ENCODE data around the gene GAB4. TPM values are rescaled to one million over a fixed set of nuclear protein-coding genes. Genes with fewer than 3 reads are reported as not detected.
A peak's percentile ranks its signal among the peaks of the same experiment; 100 is the strongest.
"Not testable (repeated sequence)": the region's sequence is repeated elsewhere in the genome, so short reads cannot be mapped to it uniquely, and the experiment has no call there.

The GAB4 gene
- total and polyA plus RNA-seq, 3 experiments from 2014 or later: not detected

- H3K9me3 ChIP-seq (ENCODE audit: low read length); H3K36me3 Mint-ChIP-seq; H3K9me3 Mint-ChIP-seq; H3K27me3 ChIP-seq (ENCODE audit: insufficient read depth, low read length, poor library complexity, severe bottlenecking); H3K4me1 ChIP-seq (ENCODE audit: insufficient read depth, low read length); CTCF ChIA-PET; H3K4me3 ChIP-seq (ENCODE audit: low read length); H3K27ac ChIP-seq (ENCODE audit: low read depth, low read length); H3K36me3 ChIP-seq (ENCODE audit: insufficient read depth, low read length); POLR2A ChIA-PET: not testable (repeated sequence)
- DNase-seq: peak in 1 of 5 donors; percentile 6
- Mint-ChIP-seq H3K27ac (peak overlapping the region in 2 of 8 donors; percentile 20 to 70), H3K4me1 (peaks cover 4 to 16% (median 12%) of the 10 kb centered on the region in 3 donors), H3K27me3 (peaks cover 14 to 25% of the 10 kb centered on the region in 2 donors), H3K4me3 (peak overlapping the region; percentile 37 to 84 (median 65))
Observed at GRCh38 chr22:17035976-17036841, 28.2 kb upstream of the GAB4 start.

DNA sequence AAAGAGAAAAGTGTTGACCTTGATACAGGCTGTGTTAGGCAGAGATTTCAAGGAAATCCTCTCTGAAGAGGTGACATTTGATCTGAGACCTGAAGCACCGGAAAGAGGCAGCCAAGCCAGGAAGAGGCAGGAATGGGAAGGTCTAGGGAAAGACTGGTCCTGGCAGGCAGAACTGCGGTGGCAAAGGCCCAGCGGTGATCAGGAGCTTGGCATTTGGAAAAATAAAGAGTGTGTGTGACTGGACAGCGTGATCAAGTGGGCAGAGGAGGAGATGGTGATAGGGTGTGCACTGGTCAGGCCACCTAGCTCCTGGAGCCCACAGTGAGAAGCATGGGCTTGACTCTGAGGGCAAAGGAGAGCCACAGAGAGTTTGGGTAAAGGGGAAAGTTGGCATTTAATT lies 27.2 kb upstream of the GAB4 start:
- peak overlapping the region in 6 of 7 donors; percentile 10 to 66 (median 50) for H3K4me3 Mint-ChIP-seq
- Histone ChIP-seq H3K9me3 (ENCODE audit: low read length) (no peaks in the 10 kb centered on the region), H3K4me3 (ENCODE audit: low read length) (no peak overlapping the region), H3K4me1 (ENCODE audit: insufficient read depth, low read length) (no peaks in the 10 kb centered on the region), H3K36me3 (ENCODE audit: insufficient read depth, low read length) (no peaks in the 10 kb centered on the region), H3K27ac (ENCODE audit: low read depth, low read length) (no peak overlapping the region), H3K27me3 (ENCODE audit: insufficient read depth, low read length, poor library complexity, severe bottlenecking) (no peaks in the 10 kb centered on the region)
- no peaks in the 10 kb centered on the region for H3K36me3 Mint-ChIP-seq
- peaks cover 14 to 21% of the 10 kb centered on the region in 2 donors for H3K27me3 Mint-ChIP-seq
- peak overlapping the region in 2 of 8 donors; percentile 38 to 39 for H3K27ac Mint-ChIP-seq
- ChIA-PET POLR2A (no interaction called here), CTCF (no interaction called here)
- no peaks in the 10 kb centered on the region for H3K9me3 Mint-ChIP-seq
- DNase-seq: no peak
- peaks cover 4 to 16% (median 12%) of the 10 kb centered on the region in 3 donors for H3K4me1 Mint-ChIP-seq

DNA sequence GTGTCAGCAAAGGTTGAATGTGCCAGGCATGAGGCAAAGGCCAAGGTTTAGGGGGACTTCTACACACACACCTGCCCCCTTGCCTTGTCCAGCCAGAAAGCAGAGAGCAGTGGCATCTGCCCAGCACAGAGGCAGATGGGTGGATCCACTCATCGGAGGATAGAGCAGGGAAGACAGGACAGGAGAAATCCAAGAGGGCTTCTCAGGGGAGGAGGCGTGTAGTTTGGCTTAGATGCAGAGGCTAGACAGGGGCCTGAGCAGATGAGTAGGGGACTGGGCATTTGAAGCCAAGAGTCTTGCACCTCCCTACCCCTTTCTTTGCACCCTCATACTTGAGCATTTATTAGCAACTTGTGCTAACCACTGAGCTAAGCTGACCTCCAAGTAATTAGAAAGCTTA lies 26.5 kb upstream of the GAB4 start:
- Mint-ChIP-seq H3K4me1 (peaks cover 4 to 16% (median 12%) of the 10 kb centered on the region in 3 donors), H3K4me3 (peak overlapping the region in 2 of 7 donors; percentile 15 to 63)
- CTCF ChIA-PET: not testable (repeated sequence)

DNA sequence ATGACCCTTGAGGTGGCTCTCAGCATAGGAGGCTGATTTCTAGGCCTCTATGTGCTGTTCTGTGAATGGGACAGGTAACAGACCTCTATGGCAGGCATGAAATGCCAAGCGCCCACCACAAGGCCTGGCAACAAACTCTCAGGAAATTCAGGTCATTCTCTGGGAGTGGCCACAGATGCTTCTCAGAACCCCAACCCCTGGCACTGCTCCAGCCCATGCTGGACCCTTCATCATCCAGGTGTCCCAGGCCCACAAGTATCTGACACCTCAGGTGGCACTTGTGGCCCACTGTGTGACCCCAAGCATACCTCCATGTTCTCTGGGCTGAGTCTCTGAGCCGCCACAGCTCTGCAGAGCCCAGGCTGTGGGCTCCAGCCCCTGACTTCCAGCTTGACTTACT lies 24.3 kb upstream of the GAB4 start:
- H3K27ac Mint-ChIP-seq; H3K27me3 ChIP-seq (ENCODE audit: insufficient read depth, low read length, poor library complexity, severe bottlenecking); H3K9me3 Mint-ChIP-seq; POLR2A ChIA-PET; H3K4me3 Mint-ChIP-seq; H3K9me3 ChIP-seq (ENCODE audit: low read length); H3K27ac ChIP-seq (ENCODE audit: low read depth, low read length); H3K36me3 ChIP-seq (ENCODE audit: insufficient read depth, low read length); CTCF ChIA-PET; H3K36me3 Mint-ChIP-seq; H3K4me3 ChIP-seq (ENCODE audit: low read length); DNase-seq; H3K4me1 ChIP-seq (ENCODE audit: insufficient read depth, low read length): not testable (repeated sequence)
- Mint-ChIP-seq H3K4me1 (peaks cover 4 to 12% (median 12%) of the 10 kb centered on the region in 3 donors), H3K27me3 (peaks cover 13 to 17% of the 10 kb centered on the region in 2 donors)

More for the DNA sequence above, 26.5 kb upstream of the GAB4 start:
- H3K9me3 Mint-ChIP-seq; DNase-seq; POLR2A ChIA-PET; H3K27ac ChIP-seq (ENCODE audit: low read depth, low read length); H3K4me3 ChIP-seq (ENCODE audit: low read length); H3K36me3 Mint-ChIP-seq; H3K4me1 ChIP-seq (ENCODE audit: insufficient read depth, low read length); H3K9me3 ChIP-seq (ENCODE audit: low read length); H3K27ac Mint-ChIP-seq; H3K27me3 ChIP-seq (ENCODE audit: insufficient read depth, low read length, poor library complexity, severe bottlenecking); H3K36me3 ChIP-seq (ENCODE audit: insufficient read depth, low read length): not testable (repeated sequence)
- H3K27me3 Mint-ChIP-seq: peaks cover 15 to 21% of the 10 kb centered on the region in 2 donors

DNA sequence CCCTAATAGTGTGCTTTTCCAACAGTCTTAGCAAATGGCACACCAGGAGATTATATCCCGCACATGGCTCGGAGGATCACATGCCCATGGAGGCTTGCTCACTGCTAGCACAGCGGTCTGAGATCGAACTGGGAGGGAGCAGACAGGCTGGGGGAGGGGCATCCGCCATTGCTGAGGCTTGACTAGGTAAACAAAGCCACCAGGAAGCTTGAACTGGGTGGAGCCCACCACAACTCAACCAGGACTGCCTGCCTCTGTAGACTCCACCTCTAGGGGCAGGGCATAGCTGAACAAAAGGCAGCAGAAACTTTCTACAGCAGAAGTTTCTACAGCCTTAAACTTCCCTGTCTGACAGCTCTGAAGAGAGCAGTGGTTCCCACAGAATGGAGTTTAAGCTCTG lies 16.4 kb upstream of the GAB4 start:
- POLR2A ChIA-PET; H3K4me1 Mint-ChIP-seq; H3K27me3 ChIP-seq (ENCODE audit: insufficient read depth, low read length, poor library complexity, severe bottlenecking); H3K4me1 ChIP-seq (ENCODE audit: insufficient read depth, low read length); CTCF ChIA-PET; H3K27ac ChIP-seq (ENCODE audit: low read depth, low read length); H3K27ac Mint-ChIP-seq; H3K4me3 ChIP-seq (ENCODE audit: low read length); H3K4me3 Mint-ChIP-seq; DNase-seq; H3K9me3 ChIP-seq (ENCODE audit: low read length); H3K36me3 ChIP-seq (ENCODE audit: insufficient read depth, low read length); H3K36me3 Mint-ChIP-seq: not testable (repeated sequence)
- peaks cover 0 to 10% (median 5%) of the 10 kb centered on the region in 5 donors for H3K9me3 Mint-ChIP-seq
- peaks cover 5 to 37% of the 10 kb centered on the region in 2 donors for H3K27me3 Mint-ChIP-seq

- CTCF ChIA-PET; H3K4me1 Mint-ChIP-seq; POLR2A ChIA-PET; DNase-seq; H3K4me1 ChIP-seq (ENCODE audit: insufficient read depth, low read length); H3K27ac Mint-ChIP-seq; H3K27me3 ChIP-seq (ENCODE audit: insufficient read depth, low read length, poor library complexity, severe bottlenecking); H3K9me3 Mint-ChIP-seq; H3K9me3 ChIP-seq (ENCODE audit: low read length); H3K4me3 Mint-ChIP-seq; H3K27ac ChIP-seq (ENCODE audit: low read depth, low read length); H3K36me3 Mint-ChIP-seq; H3K36me3 ChIP-seq (ENCODE audit: insufficient read depth, low read length); H3K4me3 ChIP-seq (ENCODE audit: low read length): not testable (repeated sequence)
- peaks cover 17 to 61% of the 10 kb centered on the region in 2 donors for H3K27me3 Mint-ChIP-seq
Observed at GRCh38 chr22:17015552-17015951, 7.5 kb upstream of the GAB4 start.

DNA sequence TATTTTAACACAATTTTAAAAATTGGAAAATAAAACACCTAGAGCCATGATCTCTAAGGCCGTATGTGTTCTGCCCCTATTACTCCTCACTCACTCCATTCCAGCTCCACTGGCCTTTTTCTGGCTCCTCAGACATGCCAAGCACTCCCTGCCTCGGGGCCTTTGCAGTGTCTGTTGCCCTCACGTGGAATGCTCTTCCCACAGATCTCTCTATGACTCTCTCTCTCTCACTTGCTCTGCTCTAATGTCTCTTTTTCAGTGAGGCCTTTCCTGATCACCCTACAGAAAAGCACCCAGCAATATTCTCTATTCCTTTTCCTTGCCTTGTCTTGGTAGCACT lies 6.0 kb upstream of the GAB4 start:
- H3K27me3 ChIP-seq (ENCODE audit: insufficient read depth, low read length, poor library complexity, severe bottlenecking); H3K27ac ChIP-seq (ENCODE audit: low read depth, low read length); H3K36me3 Mint-ChIP-seq; DNase-seq; H3K4me3 Mint-ChIP-seq; H3K4me3 ChIP-seq (ENCODE audit: low read length); H3K9me3 Mint-ChIP-seq; H3K4me1 ChIP-seq (ENCODE audit: insufficient read depth, low read length); CTCF ChIA-PET; H3K4me1 Mint-ChIP-seq; H3K36me3 ChIP-seq (ENCODE audit: insufficient read depth, low read length); H3K27ac Mint-ChIP-seq; POLR2A ChIA-PET; H3K9me3 ChIP-seq (ENCODE audit: low read length): not testable (repeated sequence)
- peaks cover 22 to 65% of the 10 kb centered on the region in 2 donors for H3K27me3 Mint-ChIP-seq

GRCh38 chr22:17013396-17014100 lies 5.5 kb upstream of the GAB4 start:
- no peaks in the 10 kb centered on the region for H3K9me3 ChIP-seq (ENCODE audit: low read length)
- H3K4me3 ChIP-seq (ENCODE audit: low read length): no peak overlapping the region
- DNase-seq: no peak
- H3K4me1 Mint-ChIP-seq: no peaks in the 10 kb centered on the region
- H3K36me3 Mint-ChIP-seq: no peaks in the 10 kb centered on the region
- H3K27ac ChIP-seq (ENCODE audit: low read depth, low read length): no peak overlapping the region
- POLR2A ChIA-PET: no interaction called here
- H3K4me3 Mint-ChIP-seq: no peak overlapping the region
- peaks cover 0 to 3% (median 0%) of the 10 kb centered on the region in 5 donors for H3K9me3 Mint-ChIP-seq
- no peak overlapping the region for H3K27ac Mint-ChIP-seq
- no peaks in the 10 kb centered on the region for H3K4me1 ChIP-seq (ENCODE audit: insufficient read depth, low read length)
- H3K27me3 ChIP-seq (ENCODE audit: insufficient read depth, low read length, poor library complexity, severe bottlenecking): no peaks in the 10 kb centered on the region
- CTCF ChIA-PET: no interaction called here
- H3K36me3 ChIP-seq (ENCODE audit: insufficient read depth, low read length): no peaks in the 10 kb centered on the region
- H3K27me3 Mint-ChIP-seq: peaks cover 25 to 68% of the 10 kb centered on the region in 2 donors
